HepG2 (cell line): Measurements from ENCODE around the gene KCNH1. TPM values are rescaled to one million over a fixed set of nuclear protein-coding genes. Genes with fewer than 3 reads are reported as not detected.

Experiments
- ATAC-seq: fragments of 200-7000 bp; cut with Tn5 transposase; 3 replicates; pipeline ENCODE4 v1.9.1; 2020; ENCODE audit warnings: mild to moderate bottlenecking, moderate library complexity
- BruUV-seq: library from RNA; stranded (reverse); fragments of 400-500 nt; replicated peaks from 2 replicates; lab custom pipeline; 2021; lab: Mats Ljungman, UMichigan
- CTCF ChIA-PET: fragments of 300-600 bp; formaldehyde crosslinking; extraction: SDS; loops from one replicate; lab custom pipeline; 2021; ENCODE audit warnings: low total read pairs, inconsistent platforms, low intra/inter-chr PET ratio; lab: Yijun Ruan, JAX
- POLR2A ChIA-PET: fragments of 350-600 bp; sonication (Branson Sonifier 250); formaldehyde crosslinking; loops from one replicate; lab custom pipeline; 2020; ENCODE audit warnings: antibody characterized with exemption, inconsistent platforms; lab: Yijun Ruan, JAX
- DNase-seq: peaks from one replicate; pipeline ENCODE4 v3.0.0-alpha.2; 2015; ENCODE audit warnings: low spot score
- FAIRE-seq: peaks from 3 replicates; lab custom pipeline; 2011; peaks lifted over from hg19 to GRCh38; lab: Jason Lieb, UNC
- H2AFZ ChIP-seq: one replicate; pipeline ENCODE4 v1.6.1; 2011; ENCODE audit warnings: low read length, inconsistent platforms
- H3K27ac ChIP-seq: fragments of 300-600 bp; 3 replicates; pipeline ENCODE4 v1.8.0; 2011; ENCODE audit warnings: mixed run types, mild to moderate bottlenecking, mixed read lengths, low read length, inconsistent platforms; ENCODE audit not compliant: insufficient read depth; ENCODE audit errors: extremely low read length
- H3K27me3 ChIP-seq, 2 experiments: fragments of 200-600 bp in 1 of 2; 2 replicates in 1 of 2; 3 replicates in 1 of 2; pipeline versions ENCODE4 v1.6.0 to v1.8.0; 2011; ENCODE audit warnings: low read length in 2 of 2, mild to moderate bottlenecking in 2 of 2, moderate library complexity in 2 of 2, inconsistent platforms in 1 of 2; ENCODE audit not compliant: insufficient read depth in 2 of 2, control insufficient read depth in 1 of 2
- H3K36me3 ChIP-seq, 2 experiments: fragments of 200-600 bp in 1 of 2; replicated peaks in 1 of 2; 2 replicates in 1 of 2; 3 replicates in 1 of 2; pipeline versions ENCODE4 v1.5.1 to v1.8.0; 2011; ENCODE audit warnings: low read length in 2 of 2, inconsistent platforms in 1 of 2; ENCODE audit not compliant: insufficient read depth in 2 of 2, control insufficient read depth in 1 of 2
- H3K4me1 ChIP-seq: 2 replicates; pipeline ENCODE4 v1.5.1; 2012; ENCODE audit warnings: low read length, inconsistent platforms; ENCODE audit not compliant: insufficient read depth
- H3K4me2 ChIP-seq: 2 replicates; pipeline ENCODE4 v1.6.0; 2011; ENCODE audit warnings: low read depth, low read length, inconsistent platforms
- H3K4me3 ChIP-seq, 3 experiments: fragments of 200-600 bp in 1 of 3; sonication (generic), shearing (Covaris generic) in 1 of 3; replicated peaks in 1 of 3; 2 replicates each; pipeline ENCODE4 v1.5.1; 2011 to 2016; ENCODE audit warnings: low read length in 3 of 3, inconsistent platforms in 2 of 3, low read depth in 2 of 3, mild to moderate bottlenecking in 2 of 3, control low read depth in 1 of 3, mixed read lengths in 1 of 3; ENCODE audit not compliant: insufficient read depth in 1 of 3
- H3K79me2 ChIP-seq: one replicate; pipeline ENCODE4 v1.6.1; 2011; ENCODE audit warnings: low read length, inconsistent platforms; ENCODE audit not compliant: insufficient read depth
- H3K9ac ChIP-seq: 2 replicates; pipeline ENCODE4 v1.6.0; 2011; ENCODE audit warnings: mild to moderate bottlenecking, low read depth, low read length, inconsistent platforms; ENCODE audit not compliant: insufficient read depth
- H3K9me3 ChIP-seq: 2 replicates; pipeline ENCODE4 v1.5.1; 2012; ENCODE audit warnings: mild to moderate bottlenecking, low read length
- H4K20me1 ChIP-seq: 2 replicates; pipeline ENCODE4 v1.6.0; 2011; ENCODE audit warnings: inconsistent platforms, mild to moderate bottlenecking, low read length, moderate library complexity; ENCODE audit not compliant: insufficient read depth
- ARID4A ChIP-seq: sonication (generic); formaldehyde crosslinking; IDR thresholded peaks from 2 replicates; pipeline ENCODE4 v1.5.0; 2020; ENCODE audit warnings: mild to moderate bottlenecking, missing genetic modification reagents, borderline replicate concordance
- BCLAF1 ChIP-seq: fragments of 450-650 bp; IDR thresholded peaks from 2 replicates; pipeline ENCODE4 v1.6.1; 2017; ENCODE audit warnings: mild to moderate bottlenecking
- KLF11 ChIP-seq: IDR thresholded peaks from 2 replicates; pipeline ENCODE4 v1.6.1; 2016; ENCODE audit warnings: missing compliant biosample characterization
- MED8 ChIP-seq: sonication (generic); formaldehyde crosslinking; IDR thresholded peaks from 2 replicates; pipeline ENCODE4 v1.8.1; 2023; ENCODE audit warnings: mild to moderate bottlenecking, missing genetic modification reagents; ENCODE audit not compliant: insufficient replicate concordance
- MXD3 ChIP-seq: IDR thresholded peaks from 2 replicates; pipeline ENCODE4 v1.6.1; 2016; ENCODE audit warnings: mild to moderate bottlenecking, missing biosample characterization, missing genetic modification reagents
- PITX1 ChIP-seq: sonication (generic); formaldehyde crosslinking; IDR thresholded peaks from 2 replicates; pipeline ENCODE4 v1.5.1; 2020; ENCODE audit warnings: mild to moderate bottlenecking, missing genetic modification reagents
- ZFP1 ChIP-seq: IDR thresholded peaks from 2 replicates; pipeline ENCODE4 v1.6.1; 2016
- ZMYM4 ChIP-seq: sonication (generic); formaldehyde crosslinking; IDR thresholded peaks from 2 replicates; pipeline ENCODE4 v1.8.1; 2023; ENCODE audit warnings: mild to moderate bottlenecking, missing genetic modification reagents
- ZNF225 ChIP-seq: sonication (generic); formaldehyde crosslinking; IDR thresholded peaks from 2 replicates; pipeline ENCODE4 v1.4.0; 2020; ENCODE audit warnings: mild to moderate bottlenecking, missing genetic modification reagents
- ZNF263 ChIP-seq: sonication (generic); formaldehyde crosslinking; IDR thresholded peaks from 2 replicates; pipeline ENCODE4 v1.4.0; 2020; ENCODE audit warnings: missing genetic modification reagents
- ZNF3 ChIP-seq: IDR thresholded peaks from 2 replicates; pipeline ENCODE4 v1.7.0; 2017; ENCODE audit warnings: inconsistent platforms
- ZNF512B ChIP-seq: sonication (generic); formaldehyde crosslinking; IDR thresholded peaks from 2 replicates; pipeline ENCODE4 v1.5.1; 2020; ENCODE audit warnings: missing genetic modification reagents, mild to moderate bottlenecking, borderline replicate concordance
- ZNF629 ChIP-seq: sonication (generic); formaldehyde crosslinking; conservative IDR thresholded peaks from 2 replicates; pipeline ENCODE4 v1.5.0; 2020; ENCODE audit warnings: missing genetic modification reagents
- ZNF704 ChIP-seq: sonication (generic); formaldehyde crosslinking; IDR thresholded peaks from 2 replicates; pipeline ENCODE4 v1.8.1; 2023; ENCODE audit warnings: mild to moderate bottlenecking, inconsistent platforms, moderate library complexity, missing genetic modification reagents, borderline replicate concordance
- ZSCAN12 ChIP-seq: sonication (generic); formaldehyde crosslinking; IDR thresholded peaks from 2 replicates; pipeline ENCODE4 v1.9.0; 2021; ENCODE audit warnings: mild to moderate bottlenecking, missing genetic modification reagents
- WGBS: methylation state at CpG from one replicate; pipeline ENCODE4 v1.1.6; 2017; ENCODE audit warnings: low lambda C conversion rate; 5-methylcytosine and 5-hydroxymethylcytosine counted together
- in situ Hi-C: cut with HindIII; loops from 2 replicates; pipeline ENCODE4 v1.10.0; 2017; ENCODE audit warnings: low pct_unique_long_range_greater_than_20kb; ENCODE audit not compliant: extremely low pct_ligation_motif_present
- intact Hi-C: fragments of 100-400 bp; cut with micrococcal nuclease; formaldehyde crosslinking; loops from one replicate; pipeline ENCODE4 v1.10.0; 2022; ENCODE audit not compliant: unreplicated experiment
- polyA plus RNA-seq, 8 experiments: library from polyadenylated mRNA; depleted of rRNA in 3 of 8; stranded (reverse) in 7 of 8; unstranded in 1 of 8; fragments of >200 nt; fragmentation: Illumina TruSeq in 4 of 8; extraction: Trizol in 4 of 8; gene quantifications; 2 replicates each; pipeline versions ENCODE4 v1.2.1 to v1.2.3, GENCODE V29; 2011 to 2016; ENCODE audit warnings: low read depth in 4 of 8, missing spikeins in 1 of 8, mixed read lengths in 1 of 8; ENCODE audit not compliant: insufficient read depth in 1 of 8
- total RNA-seq, 5 experiments: library from RNA; depleted of rRNA; stranded (reverse); fragments of >200 nt; fragmentation: Illumina TruSeq; extraction: Trizol; gene quantifications; 2 replicates each; pipeline ENCODE4 v1.2.3, GENCODE V29; 2016; ENCODE audit warnings: low read depth in 1 of 5

Gene KCNH1
- total and polyA plus RNA-seq, 2 of the 13 experiments (the other 11 are each of a cell fraction or from before 2014, with no cell fraction given), result not detected

GRCh38 chr1:210692796-210693195 is 441.2 kb downstream of the KCNH1 start:
- no peaks in the 10 kb centered on the region for H3K79me2 ChIP-seq
- ChIA-PET CTCF (no interaction called here), POLR2A (no interaction called here)
- H2AFZ ChIP-seq, result no peak overlapping the region
- in situ Hi-C loops, result no loop called here
- no peaks in the 10 kb centered on the region for H3K4me1 ChIP-seq
- DNase-seq (no peak), FAIRE-seq (no peak), ATAC-seq (no peak)
- intact Hi-C loops, result no loop called here
- H3K36me3 ChIP-seq, result no peaks in the 10 kb centered on the region
- 44% methylated on average over 7 of the region's 7 CpGs for WGBS
- no peaks in the 10 kb centered on the region for H4K20me1 ChIP-seq
- no TSS peak for BruUV-seq
- no peaks in the 10 kb centered on the region for H3K9me3 ChIP-seq
- H3K4me2 ChIP-seq, result no peak overlapping the region
- H3K27me3 ChIP-seq, result no peaks in the 10 kb centered on the region
- H3K4me3 ChIP-seq, result no peak overlapping the region
- no peak overlapping the region for H3K27ac ChIP-seq
- no peak overlapping the region for H3K9ac ChIP-seq
- TF ChIP-seq ARID4A (CRISPR knock-in tag) (no peak), ZNF704 (CRISPR knock-in tag) (no peak), KLF11 (CRISPR knock-in tag) (no peak), ZNF512B (CRISPR knock-in tag) (no peak), PITX1 (CRISPR knock-in tag) (no peak), ZNF263 (no peak), ZSCAN12 (no peak), MXD3 (no peak), ZNF225 (CRISPR knock-in tag) (no peak), ZMYM4 (CRISPR knock-in tag) (no peak), ZFP1 (CRISPR knock-in tag) (no peak), ZNF3 (no peak), MED8 (CRISPR knock-in tag) (no peak), ZNF629 (CRISPR knock-in tag) (no peak), BCLAF1 (no peak)
